GM18520 (cell line): ENCODE results near the gene FAM20C.

Source experiments
- ATAC-seq: cut with Tn5 transposase; IDR thresholded peaks from one replicate; pipeline ENCODE4 v1.9.1; 2021; ENCODE audit not compliant: unreplicated experiment

Gene FAM20C

DNA sequence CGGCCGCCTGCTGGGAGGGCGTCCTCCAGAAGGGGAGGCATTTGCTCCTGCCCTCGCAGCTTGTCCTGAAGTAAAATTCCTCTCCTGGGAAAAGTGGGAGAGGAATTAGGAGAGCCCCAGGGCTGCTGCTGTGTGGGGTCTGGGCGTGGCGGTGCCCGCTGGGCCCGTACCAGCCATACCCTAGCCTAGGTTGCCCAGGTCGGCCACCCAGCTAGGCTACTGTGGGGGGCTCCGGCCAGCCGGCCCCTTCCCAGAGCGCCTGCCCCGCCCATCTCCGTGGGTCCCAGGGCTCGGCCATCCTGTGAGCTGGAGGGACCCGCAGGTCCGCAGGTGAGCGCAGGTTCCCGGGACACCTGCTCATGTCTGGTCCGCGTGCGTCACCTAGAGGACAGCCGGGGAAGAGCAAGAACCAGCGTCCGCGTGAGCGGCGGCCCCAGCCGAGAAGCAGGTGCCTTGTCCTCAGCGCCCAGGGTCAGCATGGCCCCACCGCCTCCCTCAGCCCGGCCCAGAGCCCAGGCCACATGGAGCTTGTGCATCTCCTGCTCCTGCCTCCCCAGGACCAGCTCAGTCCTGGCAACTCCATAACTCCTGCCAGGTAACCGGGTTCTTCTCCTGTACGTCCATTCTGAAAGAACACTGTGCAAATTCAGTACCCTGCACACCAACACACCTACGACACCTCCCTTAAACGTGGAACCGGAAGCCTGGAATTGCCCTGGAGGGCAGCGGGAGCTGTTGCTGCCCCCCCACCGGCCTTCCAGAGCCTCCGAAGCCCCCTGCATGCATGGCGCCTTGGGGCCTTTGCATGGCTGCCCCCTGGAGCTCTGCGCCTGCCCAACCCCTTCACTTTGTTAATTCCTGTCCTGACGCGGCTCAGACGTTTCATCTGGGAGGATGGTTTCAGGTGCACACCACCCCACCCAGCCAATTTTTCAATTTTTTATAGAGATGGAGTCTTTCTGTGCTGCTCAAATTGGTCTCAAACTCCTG lies 74.8 kb downstream of the FAM20C start:
- ATAC-seq, result no peak

DNA sequence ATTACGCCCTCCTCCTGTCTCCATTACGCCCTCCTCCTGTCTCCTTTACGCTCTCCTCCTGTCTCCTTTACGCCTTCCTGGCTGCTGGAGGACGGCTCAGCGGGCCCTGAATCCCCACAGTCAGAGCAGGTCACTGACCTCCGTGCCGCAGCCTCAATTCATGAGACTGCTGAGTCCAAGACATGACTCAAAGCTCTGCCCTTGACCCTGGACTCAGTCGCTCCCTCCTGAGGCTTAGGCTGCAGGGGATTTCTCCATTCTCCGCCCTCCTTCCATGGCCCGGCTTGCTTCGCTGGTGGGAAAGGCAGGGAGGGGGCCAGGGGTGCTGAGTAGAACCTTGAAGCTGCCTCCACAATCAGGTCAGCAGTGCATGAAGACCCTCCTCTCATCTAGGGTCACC lies 76.6 kb downstream of the FAM20C start:
- ATAC-seq, result no peak

DNA sequence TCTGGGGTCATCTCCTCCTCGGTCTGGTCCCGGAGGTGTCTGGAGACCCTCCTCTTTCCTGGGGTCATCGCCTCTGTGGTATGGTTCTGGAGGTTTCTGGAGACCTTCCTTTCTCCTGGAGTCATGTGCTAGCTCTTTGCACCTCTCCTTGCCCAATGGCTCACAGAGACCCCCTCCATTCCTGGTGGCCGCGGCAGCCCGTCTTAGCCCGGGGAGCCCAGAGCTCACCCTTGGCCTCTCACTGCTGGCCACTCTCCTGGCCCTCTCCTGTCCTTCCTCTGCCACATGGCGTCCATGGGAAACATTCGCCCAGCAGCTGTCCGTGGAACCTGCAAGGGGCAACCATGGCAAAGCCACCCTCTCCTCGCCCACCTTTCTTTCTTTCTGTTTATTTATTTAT lies 77.3 kb downstream of the FAM20C start:
- ATAC-seq, result no peak

DNA sequence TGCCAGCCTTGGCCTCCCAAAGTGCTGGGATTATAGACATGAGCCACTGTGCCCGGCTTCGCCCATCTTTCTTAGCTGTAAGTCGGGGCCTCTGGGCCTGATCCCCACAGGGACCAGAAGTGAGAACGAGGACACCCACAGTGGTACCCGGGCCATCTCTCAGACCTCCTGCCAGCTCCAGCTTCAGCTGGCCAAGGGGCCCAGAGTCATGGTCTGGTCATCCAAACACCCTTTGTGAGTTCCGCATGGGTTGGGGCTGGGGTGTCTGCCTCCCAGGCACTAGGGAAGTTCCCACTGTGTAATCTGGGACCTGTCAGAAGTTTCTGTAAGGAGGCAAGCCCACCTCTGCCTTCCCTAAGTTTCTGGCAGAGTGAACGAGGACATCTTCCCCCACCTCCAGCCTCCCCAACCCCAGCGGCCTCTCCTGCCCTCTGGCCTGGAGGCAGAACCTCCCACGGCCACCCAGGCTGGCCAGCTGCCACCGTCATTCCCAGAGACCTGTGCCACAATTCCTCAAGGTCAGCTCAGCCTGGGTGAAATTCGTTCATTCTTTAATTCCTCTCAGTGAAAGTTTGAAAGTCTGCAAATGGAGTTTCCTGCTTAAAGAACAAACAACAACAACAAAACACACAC lies 78.1 kb downstream of the FAM20C start:
- no peak for ATAC-seq

DNA sequence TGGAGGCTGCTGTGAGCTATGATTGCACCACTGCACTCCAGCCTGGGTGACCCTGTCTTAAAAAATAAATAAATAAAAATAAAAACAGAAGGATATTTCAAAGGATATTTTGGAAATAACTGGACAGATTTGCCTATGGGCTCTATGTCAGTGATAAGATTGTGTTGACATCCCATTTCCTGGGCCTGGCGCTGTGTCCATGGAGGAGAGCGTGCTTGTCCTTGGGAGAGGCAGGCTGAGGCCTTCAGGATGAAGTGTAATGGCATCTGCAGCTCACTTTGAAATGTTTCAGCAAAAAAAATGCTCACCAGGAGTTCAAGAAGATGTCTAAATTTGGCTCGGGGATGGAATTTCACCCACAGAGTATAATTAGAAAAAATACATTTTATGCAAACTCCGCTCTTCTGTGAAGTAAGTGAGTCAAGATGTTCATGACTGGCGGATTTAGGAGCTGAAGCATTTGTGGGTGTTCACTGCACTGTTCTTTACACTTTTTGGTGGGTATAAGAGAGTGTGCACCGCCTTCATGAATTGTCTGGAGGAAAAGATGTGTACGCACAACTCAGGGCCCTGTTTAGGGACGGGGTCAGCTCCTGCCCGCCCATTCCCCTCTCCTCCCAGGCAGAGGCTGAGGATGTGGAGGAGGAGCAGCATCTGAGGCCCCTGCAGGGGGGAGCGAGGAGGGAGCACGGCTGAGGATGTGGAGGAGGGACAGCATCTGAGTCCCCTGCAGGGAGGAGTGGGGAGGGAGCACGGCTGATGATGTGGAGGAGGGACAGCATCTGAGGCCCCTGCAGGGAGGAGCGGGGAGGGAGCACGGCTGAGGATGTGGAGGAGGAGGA lies 79.1 kb downstream of the FAM20C start:
- no peak for ATAC-seq

DNA sequence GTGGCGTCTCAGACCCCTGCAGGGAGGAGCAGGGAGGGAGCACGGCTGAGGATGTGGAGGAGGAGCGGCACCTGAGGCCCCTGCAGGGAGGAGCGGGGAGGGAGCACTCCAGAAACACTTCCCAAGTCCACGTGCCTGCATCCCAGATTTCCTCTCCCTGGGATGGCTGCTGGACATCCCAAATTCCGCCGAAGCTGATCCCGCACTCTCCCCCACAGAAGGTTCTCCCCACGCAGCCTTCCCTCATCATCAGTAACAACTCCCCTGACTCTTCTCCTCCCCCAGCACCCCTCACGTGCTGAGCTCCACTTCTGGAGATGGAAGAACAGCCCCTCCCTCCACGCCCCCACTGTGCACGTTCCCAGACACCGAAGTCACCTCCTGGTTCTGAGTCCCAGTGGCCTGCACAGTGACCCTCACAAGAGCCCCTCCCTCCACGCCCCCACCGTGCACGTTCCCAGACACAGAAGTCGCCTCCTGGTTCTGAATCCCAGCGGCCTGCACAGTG lies 79.8 kb downstream of the FAM20C start:
- no peak for ATAC-seq

DNA sequence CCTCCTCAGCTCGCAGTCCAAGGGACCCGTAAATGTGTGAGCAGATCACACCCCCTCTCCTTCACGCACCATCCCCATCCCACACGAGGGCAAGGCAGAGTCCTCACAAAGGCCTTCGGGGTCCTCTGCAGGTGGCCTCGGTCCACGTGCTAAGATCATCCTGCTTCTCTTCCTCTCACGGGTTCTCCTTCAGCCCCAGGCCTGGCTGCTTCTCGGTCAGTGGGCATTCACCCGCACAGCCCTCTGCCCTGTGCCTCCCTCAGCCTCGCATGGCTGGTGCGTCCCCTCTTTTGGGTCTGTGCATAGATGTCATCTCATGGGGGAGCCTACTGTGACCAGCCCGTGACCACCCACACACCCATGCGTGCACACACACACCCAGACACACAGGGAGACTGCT lies 80.3 kb downstream of the FAM20C start:
- no peak for ATAC-seq

DNA sequence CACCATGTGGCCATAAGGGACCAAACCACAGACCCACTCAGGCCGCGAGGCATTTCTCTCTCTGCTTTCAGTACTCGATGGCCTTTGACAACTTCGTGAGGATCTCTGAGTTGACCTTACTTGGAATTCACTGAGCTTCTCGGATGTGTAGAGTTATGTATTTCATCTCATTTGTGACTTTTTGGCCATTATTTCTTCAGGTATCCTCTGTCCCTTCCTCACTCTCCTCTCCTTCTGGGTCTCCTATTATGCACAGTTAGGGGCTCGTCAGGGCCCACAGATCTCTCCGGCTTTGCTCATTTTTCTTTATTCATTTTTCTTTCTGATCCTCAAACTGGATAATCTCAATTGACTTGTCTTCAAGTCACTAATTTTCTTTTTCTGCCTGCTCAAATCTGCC lies 81.0 kb downstream of the FAM20C start:
- no peak for ATAC-seq

DNA sequence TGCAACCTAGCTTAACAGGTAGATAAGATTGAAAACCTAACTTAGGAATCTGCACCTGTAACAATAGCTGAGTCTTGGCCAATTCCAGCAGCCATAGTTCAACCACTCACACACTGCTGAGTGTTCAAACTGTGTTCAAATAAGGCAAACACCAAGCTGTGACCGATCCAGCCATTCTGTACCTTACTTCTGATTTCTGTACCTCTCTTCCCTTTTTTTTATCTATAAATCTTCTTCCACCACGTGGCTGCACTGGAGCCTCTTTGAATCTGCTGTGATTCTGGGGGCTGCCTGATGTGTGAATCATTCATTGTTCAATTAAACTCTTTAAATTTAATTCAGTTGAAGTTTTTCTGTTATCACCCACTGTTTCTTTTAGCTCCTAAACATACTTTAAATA lies 81.9 kb downstream of the FAM20C start:
- no peak for ATAC-seq

DNA sequence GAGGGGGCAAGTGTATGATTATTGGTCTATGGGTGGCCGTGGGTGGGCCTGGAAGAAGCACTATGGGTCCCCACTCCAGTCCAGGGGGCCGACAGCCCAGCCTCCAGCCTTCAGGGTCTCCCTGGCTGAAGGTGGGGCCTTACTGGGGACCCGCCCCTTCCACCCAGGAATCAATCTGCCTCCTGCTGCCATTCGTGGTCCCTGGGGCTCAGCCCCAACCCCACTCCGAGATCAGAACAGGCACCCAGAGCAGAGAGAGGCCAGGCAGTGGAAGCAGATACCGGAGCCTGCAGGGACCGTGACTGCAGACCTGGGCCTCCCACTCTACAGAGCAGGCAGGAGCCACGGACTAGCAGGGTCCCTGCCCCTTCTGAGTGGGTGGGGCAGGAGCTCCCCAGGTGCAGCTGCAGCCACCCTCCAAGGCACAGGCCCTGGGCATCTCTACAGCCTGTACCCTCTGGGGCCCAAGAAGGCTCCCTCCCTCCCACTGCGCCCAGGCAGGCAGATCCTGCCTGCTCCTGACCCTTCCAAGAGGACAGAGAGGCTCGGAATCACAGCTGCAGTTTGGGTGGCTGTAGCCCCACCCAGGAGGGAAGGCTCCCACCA lies 84.0 kb downstream of the FAM20C start:
- no peak for ATAC-seq

DNA sequence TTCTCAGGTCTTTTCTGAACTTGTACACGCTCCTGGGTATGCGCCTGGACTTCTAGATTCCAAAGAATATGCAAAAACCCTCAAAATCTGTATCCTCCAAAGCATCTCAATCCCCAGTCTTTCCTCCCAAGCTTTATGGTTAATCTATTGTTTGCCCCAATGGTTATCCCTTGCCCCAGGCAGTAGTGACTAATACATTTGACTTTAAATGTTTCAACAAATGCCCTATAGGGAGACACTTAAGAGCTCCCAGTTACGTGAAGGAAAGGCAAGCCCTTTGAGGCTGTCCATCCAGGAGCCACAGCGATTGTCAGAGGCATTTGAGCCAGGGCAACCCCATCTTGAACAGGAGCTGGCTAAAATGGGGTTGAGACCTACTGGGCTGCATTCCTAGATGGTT lies 84.9 kb downstream of the FAM20C start:
- no peak for ATAC-seq

DNA sequence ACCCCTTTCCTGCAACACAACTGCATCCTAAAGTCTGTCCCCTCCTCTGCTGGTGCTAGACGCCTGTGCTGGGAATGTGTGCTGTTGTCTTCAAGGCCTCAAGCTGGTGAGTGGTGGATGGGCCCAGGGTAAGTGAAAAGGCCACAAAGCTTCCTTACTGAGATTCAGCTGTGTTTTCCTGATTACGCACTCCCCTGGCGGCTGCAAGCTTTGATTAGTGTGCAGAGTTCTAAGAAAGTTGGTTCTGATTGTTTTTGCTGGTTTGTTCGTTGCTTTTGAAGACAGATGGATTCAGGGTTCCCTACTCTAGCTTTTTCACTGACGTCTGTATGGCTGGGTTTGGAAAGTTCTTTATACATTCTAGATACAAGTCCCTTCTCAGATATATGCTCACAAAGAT lies 85.7 kb downstream of the FAM20C start:
- no peak for ATAC-seq

DNA sequence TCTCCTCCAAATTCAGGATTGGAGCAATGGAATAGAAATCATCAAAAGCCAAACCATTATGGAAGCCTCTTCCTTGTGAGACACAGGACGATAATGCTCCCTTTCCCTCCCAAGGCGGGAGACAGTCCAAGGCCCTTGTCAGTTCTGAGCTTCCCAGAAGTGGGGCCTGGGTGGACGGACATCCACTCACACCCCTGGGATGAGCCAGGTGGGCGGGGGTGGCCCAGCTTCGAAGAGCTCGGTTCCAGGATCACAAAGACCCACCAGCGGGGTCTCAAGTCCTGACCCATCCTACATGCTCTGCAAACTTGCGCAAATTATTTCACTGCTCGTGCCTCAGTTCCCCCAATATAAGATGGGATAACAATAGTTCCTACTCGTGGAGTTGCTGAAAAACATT lies 87.5 kb downstream of the FAM20C start:
- ATAC-seq, result no peak

DNA sequence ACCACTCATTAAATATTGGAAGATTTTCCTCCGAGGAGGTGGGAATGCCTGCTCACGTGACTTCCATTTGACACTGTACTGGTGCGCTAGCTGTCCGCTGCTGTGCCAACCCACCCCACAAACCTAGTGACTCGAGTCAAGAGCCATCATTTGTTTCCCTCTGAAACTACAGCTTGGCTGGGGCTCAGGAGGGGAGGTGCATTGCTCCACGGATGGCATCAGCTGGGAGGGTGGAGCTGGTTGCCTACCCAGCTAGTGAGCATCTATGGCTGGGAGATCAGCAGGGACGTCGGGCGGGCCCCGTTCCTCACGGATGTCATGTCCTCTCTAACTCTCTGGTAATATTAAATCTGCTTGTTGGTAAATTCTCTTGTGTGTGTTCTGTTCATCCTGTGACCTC lies 88.1 kb downstream of the FAM20C start:
- no peak for ATAC-seq

DNA sequence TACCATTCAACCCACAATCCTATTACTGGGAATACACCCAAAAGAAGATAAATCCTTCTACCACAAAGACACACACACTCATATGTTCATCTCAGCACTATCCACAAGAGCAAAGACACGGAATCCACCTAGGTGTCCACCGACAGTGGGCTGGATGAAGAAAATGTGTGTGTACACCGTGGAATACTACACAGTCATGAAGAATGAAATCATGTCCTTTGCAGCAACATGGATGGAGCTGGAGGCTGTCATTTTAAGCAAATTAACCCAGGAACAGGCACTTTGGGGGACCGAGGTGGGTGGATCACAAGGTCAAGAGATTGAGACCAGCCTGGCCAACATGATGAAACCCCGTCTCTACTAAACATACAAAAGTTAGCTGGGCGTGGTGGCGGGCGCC lies 89.3 kb downstream of the FAM20C start:
- no peak for ATAC-seq

DNA sequence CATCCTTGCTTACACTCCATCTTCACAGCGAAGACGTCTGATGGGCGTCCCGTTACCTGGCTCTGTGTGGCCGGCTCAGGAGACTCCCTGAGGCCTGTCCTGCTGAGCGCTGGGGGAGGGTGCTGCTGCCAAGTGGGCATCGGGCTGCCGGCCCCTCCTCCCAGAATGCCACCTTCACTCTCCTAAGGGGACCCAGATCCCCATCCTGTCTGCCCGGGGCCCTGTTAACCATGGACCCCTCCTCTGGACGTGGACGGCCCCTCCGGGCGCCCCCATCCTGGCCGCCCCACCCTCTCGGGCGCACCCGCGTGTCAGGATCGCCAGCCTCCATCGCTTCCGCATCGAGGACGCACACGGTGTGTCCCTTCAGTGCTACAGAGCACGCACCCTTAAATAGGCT lies 90.2 kb downstream of the FAM20C start:
- ATAC-seq, result no peak

DNA sequence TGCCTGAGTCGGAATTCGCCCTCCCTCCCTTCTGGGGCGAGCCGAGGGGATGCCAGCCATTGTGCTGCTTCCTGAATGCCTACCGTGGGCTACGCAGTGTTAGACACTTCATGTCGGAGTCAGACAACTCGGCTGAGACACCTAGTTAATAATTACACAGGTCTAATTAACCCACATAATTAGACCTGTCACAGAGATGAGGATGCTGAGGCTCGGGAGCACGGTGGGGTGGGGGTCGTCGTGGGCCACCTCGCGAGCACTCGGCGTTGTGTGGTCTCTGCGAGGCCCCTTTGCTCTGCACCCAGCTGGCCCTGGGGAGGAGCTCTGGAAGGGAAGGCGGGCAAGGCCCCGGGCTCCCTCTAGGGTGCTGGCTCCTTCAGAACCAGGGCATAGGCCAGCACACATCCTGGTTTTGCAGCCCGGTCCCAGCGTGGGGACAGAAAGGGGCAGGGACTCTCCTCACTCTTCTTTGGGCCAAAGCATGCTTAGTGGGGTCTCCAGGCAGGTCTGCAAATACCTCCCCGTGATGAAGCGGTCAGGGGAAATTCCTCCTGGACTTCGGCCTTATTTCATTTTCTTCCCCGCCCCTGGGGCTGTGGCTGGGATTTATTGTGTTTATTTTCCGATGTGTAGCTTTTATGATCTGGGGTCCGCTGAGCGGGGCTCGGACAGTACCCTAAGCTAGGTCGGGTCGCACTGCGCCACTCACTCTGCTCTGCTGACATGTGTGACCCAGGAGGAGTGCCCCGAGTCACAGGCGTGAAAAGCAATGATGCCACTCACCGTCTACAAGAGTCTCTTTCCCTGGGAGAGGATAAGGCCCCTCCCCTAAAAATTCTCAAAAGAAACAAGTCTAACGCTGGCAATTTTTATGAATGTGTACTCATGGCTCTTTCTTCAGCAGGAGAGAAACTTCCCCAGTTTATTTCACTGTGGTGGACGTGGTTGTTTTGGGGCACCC lies 92.7 kb downstream of the FAM20C start:
- ATAC-seq, result no peak

DNA sequence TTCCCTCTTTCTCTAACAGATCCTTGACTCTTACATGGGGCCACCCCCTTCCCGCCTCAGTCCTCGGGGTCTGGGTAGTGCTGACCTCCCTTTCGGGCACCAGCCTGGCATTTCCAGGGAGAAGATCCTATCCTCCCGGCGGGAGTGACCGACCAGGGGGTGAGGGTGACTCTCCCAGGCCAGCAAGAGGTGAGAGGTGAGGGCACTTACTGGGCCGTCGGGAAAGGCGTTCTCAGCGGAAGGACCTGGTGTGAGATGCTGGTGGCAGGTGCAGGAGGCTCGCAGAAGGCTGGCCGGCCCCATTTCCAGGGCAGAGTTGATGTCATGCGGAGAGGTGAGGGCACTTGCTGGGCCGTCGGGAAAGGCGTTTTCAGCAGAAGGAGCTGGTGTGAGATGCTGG lies 93.4 kb downstream of the FAM20C start:
- ATAC-seq, result no peak

DNA sequence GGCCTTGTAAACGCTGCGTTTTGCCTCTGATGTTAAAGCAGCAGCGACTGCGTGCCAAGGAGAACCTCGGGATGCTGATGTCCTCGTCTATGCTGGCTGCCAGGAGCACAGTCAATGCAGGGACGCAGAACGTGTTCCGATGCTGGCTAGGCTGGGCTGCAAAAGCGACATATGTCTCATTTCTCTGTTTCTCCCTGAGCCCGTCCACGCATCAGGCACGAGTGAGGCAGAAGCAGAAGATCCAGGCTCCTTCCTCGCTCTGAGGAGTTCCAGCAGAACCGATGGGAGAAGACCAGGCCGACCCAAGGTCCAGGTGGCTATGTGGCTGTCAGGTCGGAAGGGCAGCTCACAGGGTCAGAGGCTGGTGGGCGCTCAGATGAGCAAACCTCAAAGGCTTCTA lies 93.9 kb downstream of the FAM20C start:
- no peak for ATAC-seq

DNA sequence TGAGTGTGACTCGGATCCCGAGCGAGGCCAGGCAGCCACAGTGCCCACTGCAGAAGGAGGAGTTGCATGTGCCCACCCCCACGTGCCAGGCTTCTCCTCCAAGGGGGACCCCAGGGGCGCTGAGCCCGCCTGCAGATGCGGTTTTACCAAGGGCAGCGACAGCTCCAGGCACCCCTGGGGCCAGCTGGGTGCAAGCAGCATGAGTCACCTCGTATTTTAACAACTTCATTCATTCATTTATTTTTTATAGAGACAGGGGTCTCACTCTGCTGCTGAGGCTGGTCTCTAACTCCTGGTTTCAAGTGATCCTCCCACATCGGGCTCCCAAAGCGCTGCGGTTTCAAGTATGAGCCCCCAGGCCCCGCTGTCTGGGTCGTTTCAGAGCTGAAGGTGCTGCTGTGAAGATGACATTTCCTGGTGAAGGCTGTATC lies 96.3 kb downstream of the FAM20C start:
- no peak for ATAC-seq
